HCT116 (cell line): ENCODE measurements around the gene SH2B3.
A peak's percentile ranks its signal among the peaks of the same experiment; 100 is the strongest.

Experiments
- EZH2 ChIP-seq: fragments of 200-600 bp; sonication (generic); IDR thresholded peaks from 2 replicates; pipeline ENCODE4 v1.6.1; 2017; ENCODE audit warnings: antibody characterized with exemption, mixed run types
- JUND ChIP-seq: IDR thresholded peaks from 2 replicates; pipeline ENCODE4 v1.6.1; 2012
- POLR2A ChIP-seq: IDR thresholded peaks from 2 replicates; pipeline ENCODE4 v1.7.0; 2011; ENCODE audit warnings: borderline replicate concordance; ENCODE audit not compliant: insufficient read depth, insufficient read length; ENCODE audit errors: extremely low read depth
- POLR2AphosphoS5 ChIP-seq: IDR thresholded peaks from 2 replicates; pipeline ENCODE4 v1.6.1; 2011; ENCODE audit warnings: mild to moderate bottlenecking, low read depth, low read length, moderate library complexity
- RAD21 ChIP-seq: IDR thresholded peaks from 2 replicates; pipeline ENCODE4 v1.6.1; 2012; ENCODE audit warnings: low read depth, mild to moderate bottlenecking
- SIN3A ChIP-seq: IDR thresholded peaks from 2 replicates; pipeline ENCODE4 v1.6.1; 2012; ENCODE audit warnings: low read depth
- SRF ChIP-seq: IDR thresholded peaks from 2 replicates; pipeline ENCODE4 v1.6.1; 2012; ENCODE audit warnings: low read depth
- ZNF274 ChIP-seq: fragments of 200-500 bp; sonication (Bioruptor generic); IDR thresholded peaks from 2 replicates; pipeline ENCODE4 v1.6.1; 2014; ENCODE audit warnings: mild to moderate bottlenecking, low read depth, low read length, inconsistent platforms
- TF ChIP-seq, protein P1 (sequence below), 3 experiments: fragments of 200-600 bp in 1 of 3; sonication (generic) in 1 of 3; IDR thresholded peaks in 2 of 3; conservative IDR thresholded peaks in 1 of 3; 2 replicates each; pipeline ENCODE4 v1.5.1; 2012 to 2017; ENCODE audit warnings: low read depth in 2 of 3, low read length in 2 of 3, antibody characterized with exemption in 1 of 3, borderline replicate concordance in 1 of 3, control low read depth in 1 of 3, mild to moderate bottlenecking in 1 of 3, mixed read lengths in 1 of 3, mixed run types in 1 of 3, moderate library complexity in 1 of 3; ENCODE audit not compliant: insufficient read depth in 1 of 3
- TF ChIP-seq, protein P2 (sequence below): IDR thresholded peaks from 2 replicates; pipeline ENCODE4 v1.6.1; 2012; ENCODE audit warnings: low read depth
- TF ChIP-seq, protein P3 (sequence below): IDR thresholded peaks from 2 replicates; pipeline ENCODE4 v1.6.1; 2012

DNA sequence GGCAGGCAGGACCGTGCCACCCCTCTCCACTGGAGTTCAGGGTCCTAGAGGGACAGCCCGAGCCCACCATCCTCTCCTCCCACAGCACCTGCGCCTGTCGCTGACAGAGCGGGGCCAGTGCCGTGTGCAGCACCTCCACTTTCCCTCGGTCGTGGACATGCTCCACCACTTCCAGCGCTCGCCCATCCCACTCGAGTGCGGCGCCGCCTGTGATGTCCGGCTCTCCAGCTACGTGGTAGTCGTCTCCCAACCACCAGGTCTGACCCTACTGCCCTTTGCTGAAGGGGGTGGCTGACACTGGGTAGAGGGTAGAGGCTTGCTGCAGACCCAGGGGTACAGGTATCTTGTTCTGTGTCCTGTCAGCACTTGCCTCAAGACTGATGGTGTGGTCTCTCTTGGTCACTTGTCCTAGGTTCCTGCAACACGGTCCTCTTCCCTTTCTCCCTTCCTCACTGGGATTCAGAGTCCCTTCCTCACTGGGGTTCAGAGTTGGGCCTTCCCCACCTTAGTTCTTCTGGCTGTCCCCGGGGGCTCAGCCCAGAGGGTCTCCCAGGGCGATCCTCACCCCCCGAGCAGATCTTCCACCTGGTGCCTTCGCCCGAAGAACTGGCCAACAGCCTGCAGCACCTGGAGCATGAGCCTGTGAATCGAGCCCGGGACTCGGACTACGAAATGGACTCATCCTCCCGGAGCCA lies 42.0 kb downstream of the SH2B3 start:
- TF ChIP-seq POLR2A (no peak), SRF (no peak), JUND (no peak), SIN3A (no peak), EZH2 (no peak), RAD21 (no peak), ZNF274 (no peak), POLR2AphosphoS5 (0 out of 2 replicates have a peak, but pooled peaks have one; percentile 12)
- TF ChIP-seq, protein P1, sequence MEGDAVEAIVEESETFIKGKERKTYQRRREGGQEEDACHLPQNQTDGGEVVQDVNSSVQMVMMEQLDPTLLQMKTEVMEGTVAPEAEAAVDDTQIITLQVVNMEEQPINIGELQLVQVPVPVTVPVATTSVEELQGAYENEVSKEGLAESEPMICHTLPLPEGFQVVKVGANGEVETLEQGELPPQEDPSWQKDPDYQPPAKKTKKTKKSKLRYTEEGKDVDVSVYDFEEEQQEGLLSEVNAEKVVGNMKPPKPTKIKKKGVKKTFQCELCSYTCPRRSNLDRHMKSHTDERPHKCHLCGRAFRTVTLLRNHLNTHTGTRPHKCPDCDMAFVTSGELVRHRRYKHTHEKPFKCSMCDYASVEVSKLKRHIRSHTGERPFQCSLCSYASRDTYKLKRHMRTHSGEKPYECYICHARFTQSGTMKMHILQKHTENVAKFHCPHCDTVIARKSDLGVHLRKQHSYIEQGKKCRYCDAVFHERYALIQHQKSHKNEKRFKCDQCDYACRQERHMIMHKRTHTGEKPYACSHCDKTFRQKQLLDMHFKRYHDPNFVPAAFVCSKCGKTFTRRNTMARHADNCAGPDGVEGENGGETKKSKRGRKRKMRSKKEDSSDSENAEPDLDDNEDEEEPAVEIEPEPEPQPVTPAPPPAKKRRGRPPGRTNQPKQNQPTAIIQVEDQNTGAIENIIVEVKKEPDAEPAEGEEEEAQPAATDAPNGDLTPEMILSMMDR (IDR thresholded peaks at IDR 0.05 in 2 of 3, conservative IDR thresholded peaks at IDR 0.05 in 1 of 3; ENCODE audit: borderline replicate concordance in 1 of 3, insufficient read depth in 1 of 3, low read depth in 2 of 3, low read length in 2 of 3) = no peak
- TF ChIP-seq, protein P2, sequence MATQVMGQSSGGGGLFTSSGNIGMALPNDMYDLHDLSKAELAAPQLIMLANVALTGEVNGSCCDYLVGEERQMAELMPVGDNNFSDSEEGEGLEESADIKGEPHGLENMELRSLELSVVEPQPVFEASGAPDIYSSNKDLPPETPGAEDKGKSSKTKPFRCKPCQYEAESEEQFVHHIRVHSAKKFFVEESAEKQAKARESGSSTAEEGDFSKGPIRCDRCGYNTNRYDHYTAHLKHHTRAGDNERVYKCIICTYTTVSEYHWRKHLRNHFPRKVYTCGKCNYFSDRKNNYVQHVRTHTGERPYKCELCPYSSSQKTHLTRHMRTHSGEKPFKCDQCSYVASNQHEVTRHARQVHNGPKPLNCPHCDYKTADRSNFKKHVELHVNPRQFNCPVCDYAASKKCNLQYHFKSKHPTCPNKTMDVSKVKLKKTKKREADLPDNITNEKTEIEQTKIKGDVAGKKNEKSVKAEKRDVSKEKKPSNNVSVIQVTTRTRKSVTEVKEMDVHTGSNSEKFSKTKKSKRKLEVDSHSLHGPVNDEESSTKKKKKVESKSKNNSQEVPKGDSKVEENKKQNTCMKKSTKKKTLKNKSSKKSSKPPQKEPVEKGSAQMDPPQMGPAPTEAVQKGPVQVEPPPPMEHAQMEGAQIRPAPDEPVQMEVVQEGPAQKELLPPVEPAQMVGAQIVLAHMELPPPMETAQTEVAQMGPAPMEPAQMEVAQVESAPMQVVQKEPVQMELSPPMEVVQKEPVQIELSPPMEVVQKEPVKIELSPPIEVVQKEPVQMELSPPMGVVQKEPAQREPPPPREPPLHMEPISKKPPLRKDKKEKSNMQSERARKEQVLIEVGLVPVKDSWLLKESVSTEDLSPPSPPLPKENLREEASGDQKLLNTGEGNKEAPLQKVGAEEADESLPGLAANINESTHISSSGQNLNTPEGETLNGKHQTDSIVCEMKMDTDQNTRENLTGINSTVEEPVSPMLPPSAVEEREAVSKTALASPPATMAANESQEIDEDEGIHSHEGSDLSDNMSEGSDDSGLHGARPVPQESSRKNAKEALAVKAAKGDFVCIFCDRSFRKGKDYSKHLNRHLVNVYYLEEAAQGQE = no peak
- TF ChIP-seq, protein P3, sequence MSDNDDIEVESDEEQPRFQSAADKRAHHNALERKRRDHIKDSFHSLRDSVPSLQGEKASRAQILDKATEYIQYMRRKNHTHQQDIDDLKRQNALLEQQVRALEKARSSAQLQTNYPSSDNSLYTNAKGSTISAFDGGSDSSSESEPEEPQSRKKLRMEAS = no peak
